Neuronal stem cell (in vitro differentiated cells): ENCODE results near the gene TRAK1.
"Not testable (repeated sequence)": the region's sequence is repeated elsewhere in the genome, so short reads cannot be mapped to it uniquely, and the experiment has no call there.

Experiments used
- DNase-seq: peaks from one replicate; pipeline ENCODE4 v3.0.0-alpha.2; 2013; ENCODE audit warnings: low spot score
- H2AFZ ChIP-seq: one replicate; pipeline ENCODE4 v1.6.1; 2013; ENCODE audit warnings: mild to moderate bottlenecking, low read length, inconsistent platforms
- H2AK5ac ChIP-seq: 2 replicates; pipeline ENCODE4 v1.6.1; 2013; ENCODE audit warnings: low read depth, mild to moderate bottlenecking, inconsistent platforms, low read length, moderate library complexity, mixed read lengths
- H2BK120ac ChIP-seq: 2 replicates; pipeline ENCODE4 v1.6.1; 2013; ENCODE audit warnings: low read depth, mild to moderate bottlenecking, inconsistent platforms, low read length, moderate library complexity, mixed read lengths
- H2BK12ac ChIP-seq: one replicate; pipeline ENCODE4 v1.6.1; 2013; ENCODE audit warnings: low read length, inconsistent platforms
- H2BK15ac ChIP-seq: 2 replicates; pipeline ENCODE4 v1.6.1; 2013; ENCODE audit warnings: mild to moderate bottlenecking, low read length, inconsistent platforms, mixed read lengths
- H2BK5ac ChIP-seq: one replicate; pipeline ENCODE4 v1.6.1; 2013; ENCODE audit warnings: inconsistent platforms, mild to moderate bottlenecking, low read length, moderate library complexity
- H3K14ac ChIP-seq: one replicate; pipeline ENCODE4 v1.6.1; 2013; ENCODE audit warnings: low read length, inconsistent platforms
- H3K18ac ChIP-seq: 2 replicates; pipeline ENCODE4 v1.6.1; 2013; ENCODE audit warnings: low read length, inconsistent platforms
- H3K23ac ChIP-seq: 2 replicates; pipeline ENCODE4 v1.6.1; 2013; ENCODE audit warnings: low read depth, mild to moderate bottlenecking, mixed read lengths, low read length, inconsistent platforms; ENCODE audit not compliant: poor library complexity
- H3K27ac ChIP-seq: replicated peaks from 3 replicates; pipeline ENCODE4 v1.5.1; 2013; ENCODE audit warnings: low read length, inconsistent platforms
- H3K27me3 ChIP-seq, 3 experiments: 2 replicates each; pipeline ENCODE4 v1.6.1; 2013; ENCODE audit warnings: low read length in 3 of 3, mild to moderate bottlenecking in 2 of 3, inconsistent platforms in 1 of 3, low read depth in 1 of 3, mixed read lengths in 1 of 3, moderate library complexity in 1 of 3; ENCODE audit not compliant: control insufficient read depth in 3 of 3, insufficient read depth in 3 of 3
- H3K36me3 ChIP-seq, 2 donors: replicated peaks in 1 of 2; 2 replicates each; pipeline ENCODE4 v1.6.1; 2013; ENCODE audit warnings: low read length in 2 of 2; ENCODE audit not compliant: control insufficient read depth in 2 of 2, insufficient read depth in 2 of 2
- H3K4ac ChIP-seq: 2 replicates; pipeline ENCODE4 v1.6.1; 2013; ENCODE audit warnings: inconsistent platforms, mild to moderate bottlenecking, low read length, moderate library complexity
- H3K4me1 ChIP-seq, 2 donors: 1 replicate in 1 of 2; 2 replicates in 1 of 2; pipeline ENCODE4 v1.6.1; 2013; ENCODE audit warnings: low read length in 2 of 2, low read depth in 1 of 2; ENCODE audit not compliant: control insufficient read depth in 2 of 2, insufficient read depth in 1 of 2
- H3K4me2 ChIP-seq: one replicate; pipeline ENCODE4 v1.6.1; 2013; ENCODE audit warnings: mild to moderate bottlenecking, low read length, inconsistent platforms; ENCODE audit not compliant: insufficient read depth, poor library complexity, severe bottlenecking
- H3K4me3 ChIP-seq, 2 donors: 2 replicates each; pipeline ENCODE4 v1.5.1; 2013; ENCODE audit warnings: low read length in 2 of 2, mild to moderate bottlenecking in 2 of 2, inconsistent platforms in 1 of 2, moderate library complexity in 1 of 2
- H3K79me1 ChIP-seq: one replicate; pipeline ENCODE4 v1.6.1; 2013; ENCODE audit warnings: low read depth, mild to moderate bottlenecking, inconsistent platforms, low read length, moderate library complexity
- H3K9ac ChIP-seq: one replicate; pipeline ENCODE4 v1.6.1; 2013; ENCODE audit warnings: mild to moderate bottlenecking, low read depth, low read length, inconsistent platforms; ENCODE audit not compliant: poor library complexity
- H3K9me3 ChIP-seq, 2 donors: replicated peaks in 1 of 2; 2 replicates each; pipeline versions ENCODE3 to v1.6.1; 2013; ENCODE audit warnings: low read length in 2 of 2, mild to moderate bottlenecking in 2 of 2, inconsistent platforms in 1 of 2, low read depth in 1 of 2, mixed read lengths in 1 of 2, moderate library complexity in 1 of 2; ENCODE audit not compliant: control insufficient read depth in 2 of 2, insufficient read depth in 1 of 2
- H4K8ac ChIP-seq: one replicate; pipeline ENCODE4 v1.6.1; 2013; ENCODE audit warnings: low read depth, mild to moderate bottlenecking, inconsistent platforms, low read length, moderate library complexity
- H4K91ac ChIP-seq: one replicate; pipeline ENCODE4 v1.6.1; 2013; ENCODE audit warnings: low read length, low read depth, mild to moderate bottlenecking, inconsistent platforms; ENCODE audit not compliant: poor library complexity
- WGBS, 2 donors: extraction: QIAGEN DNeasy Blood & Tissue Kit; methylation state at CpG; one replicate each; pipeline ENCODE4 v1.1.7; 2013; ENCODE audit warnings: missing lambda C conversion rate in 2 of 2, mixed read lengths in 1 of 2; ENCODE audit not compliant: insufficient read length in 2 of 2, insufficient replicate concordance in 1 of 2; ENCODE audit errors: extremely low coverage in 2 of 2; 5-methylcytosine and 5-hydroxymethylcytosine counted together

TRAK1 gene

DNA sequence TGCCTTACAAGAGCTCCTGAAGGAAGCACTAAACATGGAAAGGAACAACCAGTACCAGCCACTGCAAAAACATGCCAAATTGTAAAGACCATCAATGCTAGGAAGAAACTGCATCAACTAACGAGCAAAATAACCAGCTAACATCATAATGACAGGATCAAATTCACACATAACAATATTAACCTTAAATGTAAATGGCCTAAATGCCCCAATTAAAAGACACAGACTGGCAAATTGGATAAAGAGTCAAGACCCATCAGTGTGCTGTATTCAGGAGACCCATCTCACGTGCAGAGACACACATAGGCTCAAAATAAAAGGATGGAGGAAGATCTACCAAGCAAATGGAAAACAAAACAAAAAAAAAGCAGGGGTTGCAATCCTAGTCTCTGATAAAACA lies 14.8 kb downstream of the TRAK1 start:
- not testable (repeated sequence) for H3K23ac ChIP-seq, H2BK12ac ChIP-seq, H3K9ac ChIP-seq, H2AFZ ChIP-seq, H4K8ac ChIP-seq, H3K18ac ChIP-seq, DNase-seq, H2BK15ac ChIP-seq, H2AK5ac ChIP-seq, H3K4me3 ChIP-seq, H3K27me3 ChIP-seq, H3K27ac ChIP-seq, H3K4me1 ChIP-seq, H2BK5ac ChIP-seq, H4K91ac ChIP-seq, H3K4ac ChIP-seq, H3K79me1 ChIP-seq, H3K14ac ChIP-seq, H3K4me2 ChIP-seq, H2BK120ac ChIP-seq
- H3K9me3 ChIP-seq, result peaks cover 6 to 25% of the 10 kb centered on the region in 2 donors
- no CpG with 5 or more reads among the region's 2 CpGs for WGBS, 2 donors
- peaks cover 6 to 36% of the 10 kb centered on the region in 2 donors for H3K36me3 ChIP-seq

- no peaks in the 10 kb centered on the region for H3K27me3 ChIP-seq
Observed at GRCh38 chr3:42106646-42107045, 15.5 kb downstream of the TRAK1 start.

GRCh38 chr3:42110631-42111030 lies 19.5 kb downstream of the TRAK1 start:
- DNase-seq, result no peak
- Histone ChIP-seq H3K79me1 (no peaks in the 10 kb centered on the region), H2BK12ac (no peak overlapping the region), H3K23ac (no peak overlapping the region), H3K9ac (no peak overlapping the region), H3K4me2 (no peak overlapping the region), H3K27ac (no peak overlapping the region), H2AFZ (no peak overlapping the region), H3K4me1 (no peaks in the 10 kb centered on the region), H3K36me3 (peaks cover 0 to 22% of the 10 kb centered on the region in 2 donors), H3K14ac (no peak overlapping the region), H4K91ac (no peak overlapping the region), H3K18ac (no peak overlapping the region), H4K8ac (no peak overlapping the region), H3K27me3 (no peaks in the 10 kb centered on the region), H2AK5ac (no peak overlapping the region), H3K4ac (no peak overlapping the region), H2BK15ac (no peak overlapping the region), H3K4me3 (no peak overlapping the region), H3K9me3 (peaks cover 3 to 4% of the 10 kb centered on the region in 2 donors), H2BK120ac (no peak overlapping the region), H2BK5ac (no peak overlapping the region)
- no CpG with 5 or more reads among the region's 3 CpGs for WGBS, 2 donors

More at GRCh38 chr3:42106646-42107045, 15.5 kb downstream of the TRAK1 start:
- Histone ChIP-seq H4K91ac (no peak overlapping the region), H3K18ac (no peak overlapping the region), H3K4me1 (no peaks in the 10 kb centered on the region), H3K9me3 (peaks cover 6 to 25% of the 10 kb centered on the region in 2 donors), H2BK5ac (no peak overlapping the region), H2AFZ (no peak overlapping the region), H3K4ac (no peak overlapping the region), H3K4me3 (no peak overlapping the region), H2BK15ac (no peak overlapping the region), H3K23ac (no peak overlapping the region), H2BK12ac (no peak overlapping the region), H3K4me2 (no peak overlapping the region), H3K36me3 (peaks cover 6 to 30% of the 10 kb centered on the region in 2 donors), H3K79me1 (peaks cover 1% of the 10 kb centered on the region), H2AK5ac (no peak overlapping the region), H3K27ac (no peak overlapping the region), H3K9ac (no peak overlapping the region), H4K8ac (no peak overlapping the region), H2BK120ac (no peak overlapping the region), H3K14ac (no peak overlapping the region)
- DNase-seq, result no peak

- no peak overlapping the region for H4K91ac ChIP-seq
- H3K14ac ChIP-seq, result no peak overlapping the region
- H3K9me3 ChIP-seq, result no peaks in the 10 kb centered on the region
- no peak overlapping the region for H3K27ac ChIP-seq
- H2AK5ac ChIP-seq, result no peak overlapping the region
- H3K79me1 ChIP-seq, result no peaks in the 10 kb centered on the region
- no peak overlapping the region for H2AFZ ChIP-seq
- no peak overlapping the region for H3K4ac ChIP-seq
- peaks cover 0 to 27% of the 10 kb centered on the region in 2 donors for H3K36me3 ChIP-seq
- H2BK15ac ChIP-seq, result no peak overlapping the region
- no peak overlapping the region for H2BK5ac ChIP-seq
- H3K27me3 ChIP-seq, result no peaks in the 10 kb centered on the region
- no peak overlapping the region for H2BK12ac ChIP-seq
- H4K8ac ChIP-seq, result no peak overlapping the region
- no peak for DNase-seq
- no peak overlapping the region for H3K4me2 ChIP-seq
- peaks cover 0 to 2% of the 10 kb centered on the region in 2 donors for H3K4me1 ChIP-seq
- no peak overlapping the region for H3K18ac ChIP-seq
- H2BK120ac ChIP-seq, result no peak overlapping the region
- no peak overlapping the region for H3K4me3 ChIP-seq
- no peak overlapping the region for H3K9ac ChIP-seq
- no peak overlapping the region for H3K23ac ChIP-seq
- no CpG with 5 or more reads among the region's 4 CpGs for WGBS, 2 donors
Observed at GRCh38 chr3:42114130-42114725, 23.1 kb downstream of the TRAK1 start.
